ENCODE data around the gene CEACAM19.
A peak's percentile ranks its signal among the peaks of the same experiment; 100 is the strongest.
"Not testable (repeated sequence)": the region's sequence is repeated elsewhere in the genome, so short reads cannot be mapped to it uniquely, and the experiment has no call there.

Gene CEACAM19

DNA sequence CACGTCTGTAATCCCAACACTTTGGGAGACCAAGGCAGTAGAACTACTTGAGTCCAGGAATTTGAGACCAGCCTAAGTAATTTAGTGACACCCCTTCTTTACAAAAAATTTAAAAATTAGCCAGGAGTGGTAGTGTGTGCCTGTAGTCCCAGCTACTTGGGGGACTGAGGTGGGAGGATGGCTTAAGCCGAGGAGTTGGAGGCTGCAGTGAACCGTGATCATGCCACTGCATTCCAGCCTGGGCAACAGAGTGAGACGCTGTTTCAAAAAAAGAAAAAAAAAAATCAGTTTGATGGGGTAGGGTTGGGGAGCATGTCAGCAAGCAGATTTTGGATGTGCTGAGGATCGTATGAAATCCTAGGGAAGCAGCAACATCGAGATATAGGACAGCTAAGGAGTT is 4.2 kb downstream of the CEACAM19 start:
- FAIRE-seq (no peak), DNase-seq (ENCODE audit: insufficient read length, low spot score) (no peak)
- TF ChIP-seq POLR2A (IDR thresholded peaks at IDR 0.05; ENCODE audit: low read depth, low read length) = no peak

DNA sequence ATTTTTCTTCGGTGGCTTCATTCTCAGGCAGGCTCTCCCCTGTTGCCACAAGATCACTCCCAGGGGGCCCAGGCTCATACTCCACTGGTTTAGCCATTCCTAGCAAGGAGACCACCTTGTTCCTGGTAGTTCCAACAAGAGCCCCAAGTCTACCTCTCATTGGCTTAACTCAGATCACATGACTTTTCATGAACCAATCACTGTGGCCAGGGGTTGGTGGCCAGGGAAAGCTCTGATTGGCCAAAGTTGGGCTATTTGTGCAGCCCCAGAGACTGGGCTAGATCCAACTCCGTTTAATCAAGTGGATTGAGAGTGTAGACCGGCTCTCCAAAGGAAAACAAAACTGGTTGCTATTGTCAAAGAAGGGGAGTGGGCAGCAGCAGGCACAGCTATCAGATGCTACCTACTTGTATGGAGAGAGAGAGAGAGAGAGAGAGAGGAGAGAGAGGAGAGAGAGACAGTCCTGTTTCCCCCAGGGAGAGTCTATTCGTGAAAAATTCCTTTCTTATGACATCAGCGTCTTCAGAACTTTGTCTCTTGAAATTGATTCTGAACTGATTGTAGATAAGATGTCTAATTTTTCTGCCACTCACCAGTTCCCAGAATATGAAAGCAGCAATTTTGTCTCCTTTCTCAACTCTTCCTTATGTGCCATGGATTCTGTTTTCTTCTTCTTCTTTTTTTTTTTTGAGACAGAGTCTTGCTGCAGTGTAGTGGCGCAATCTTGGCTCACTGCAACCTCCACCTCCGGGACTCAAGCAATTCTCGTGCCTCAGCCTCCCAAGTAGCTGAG is 5.9 kb downstream of the CEACAM19 start:
- peak; percentile 52 for DNase-seq (ENCODE audit: insufficient read length, low spot score)
- no peak for FAIRE-seq
- no peak for TF ChIP-seq POLR2A (IDR thresholded peaks at IDR 0.05; ENCODE audit: low read depth, low read length)

DNA sequence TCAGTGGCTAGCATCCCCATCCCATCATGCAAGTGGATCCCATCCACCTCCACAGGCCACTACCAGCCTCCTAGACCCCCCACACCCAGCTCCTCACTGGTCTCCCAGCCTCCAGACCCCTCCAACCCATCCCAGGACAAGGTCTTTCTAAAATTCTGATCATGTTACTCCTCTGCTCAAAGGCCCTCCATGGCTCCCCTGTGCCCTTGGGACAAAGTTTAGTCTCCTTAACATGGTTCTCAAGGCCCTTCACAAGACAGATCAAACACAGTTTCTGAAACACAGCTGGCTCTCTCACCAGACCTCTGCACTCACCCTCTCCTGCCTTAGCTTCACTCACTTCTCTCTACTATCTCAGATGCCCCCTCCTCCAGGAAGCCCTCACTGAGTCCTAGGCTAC is 9.3 kb downstream of the CEACAM19 start:
- FAIRE-seq = no peak

DNA sequence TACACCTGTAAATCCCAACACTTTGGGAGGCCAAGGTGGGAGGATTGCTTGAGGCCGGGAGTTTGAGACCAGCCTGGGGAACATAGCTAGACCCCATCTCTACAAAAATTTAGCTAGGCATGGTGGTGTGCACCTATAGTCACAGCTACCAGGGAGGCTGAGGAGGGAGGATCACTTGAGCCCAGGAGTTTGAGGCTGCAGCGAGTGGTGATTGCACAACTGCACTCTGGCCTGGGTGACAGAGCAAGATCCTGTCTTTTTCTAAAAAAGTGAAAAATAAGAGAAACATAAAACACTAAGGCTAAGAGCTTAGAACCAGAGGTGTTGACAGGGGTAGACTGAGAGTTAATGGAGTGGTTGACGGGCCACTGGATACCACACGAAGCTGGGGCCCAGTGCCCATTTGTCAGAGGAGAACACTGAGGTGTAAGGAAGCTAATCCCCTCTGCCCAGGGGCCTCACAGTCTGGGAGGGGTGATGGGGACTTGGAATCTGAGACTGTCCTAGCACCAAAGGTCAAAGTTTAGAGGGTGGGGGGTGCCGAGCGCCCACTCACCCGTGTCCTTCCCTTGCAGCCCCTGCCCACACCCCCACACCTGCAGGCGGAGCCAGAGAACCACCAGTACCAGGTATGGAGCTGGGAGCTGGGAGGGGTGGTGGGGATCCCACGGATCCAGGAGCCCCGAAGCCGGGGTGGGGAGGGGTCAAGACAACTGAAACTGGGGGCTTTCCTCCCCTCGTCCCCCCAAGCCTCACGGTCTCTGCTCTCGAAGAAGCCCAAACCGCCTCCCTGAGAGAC is 10.9 kb downstream of the CEACAM19 start:
- no peak for TF ChIP-seq POLR2A (IDR thresholded peaks at IDR 0.05; ENCODE audit: low read depth, low read length)
- FAIRE-seq = no peak

More for the DNA sequence above, 9.3 kb downstream of the CEACAM19 start:
- DNase-seq (ENCODE audit: insufficient read length, low spot score) = no peak
- no peak for TF ChIP-seq POLR2A (IDR thresholded peaks at IDR 0.05; ENCODE audit: low read depth, low read length)

DNA sequence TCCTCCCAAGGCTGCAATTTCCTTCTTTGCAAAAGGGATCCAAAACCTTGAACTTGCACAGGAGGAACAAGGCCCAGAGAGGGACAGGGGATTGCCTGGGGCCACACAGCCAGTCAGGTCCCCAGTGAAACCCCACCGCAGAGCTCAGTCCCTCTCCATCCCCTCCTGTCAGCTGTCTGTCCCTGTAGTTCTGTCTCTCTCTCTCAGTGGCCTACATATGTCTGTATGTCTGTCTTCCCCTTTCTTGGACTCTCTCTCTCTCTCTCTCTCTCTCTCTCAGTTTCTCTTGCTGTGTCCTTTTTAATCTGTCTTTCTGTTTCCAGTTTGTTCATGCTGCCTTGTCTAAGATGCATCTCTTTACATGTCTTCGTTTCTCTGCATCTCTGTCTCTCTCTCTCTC is 11.5 kb downstream of the CEACAM19 start:
- FAIRE-seq = no peak
- no peak for DNase-seq (ENCODE audit: insufficient read length, low spot score)
- no peak for TF ChIP-seq POLR2A (IDR thresholded peaks at IDR 0.05; ENCODE audit: low read depth, low read length)

More for the DNA sequence above, 10.9 kb downstream of the CEACAM19 start:
- no peak for DNase-seq (ENCODE audit: insufficient read length, low spot score)

DNA sequence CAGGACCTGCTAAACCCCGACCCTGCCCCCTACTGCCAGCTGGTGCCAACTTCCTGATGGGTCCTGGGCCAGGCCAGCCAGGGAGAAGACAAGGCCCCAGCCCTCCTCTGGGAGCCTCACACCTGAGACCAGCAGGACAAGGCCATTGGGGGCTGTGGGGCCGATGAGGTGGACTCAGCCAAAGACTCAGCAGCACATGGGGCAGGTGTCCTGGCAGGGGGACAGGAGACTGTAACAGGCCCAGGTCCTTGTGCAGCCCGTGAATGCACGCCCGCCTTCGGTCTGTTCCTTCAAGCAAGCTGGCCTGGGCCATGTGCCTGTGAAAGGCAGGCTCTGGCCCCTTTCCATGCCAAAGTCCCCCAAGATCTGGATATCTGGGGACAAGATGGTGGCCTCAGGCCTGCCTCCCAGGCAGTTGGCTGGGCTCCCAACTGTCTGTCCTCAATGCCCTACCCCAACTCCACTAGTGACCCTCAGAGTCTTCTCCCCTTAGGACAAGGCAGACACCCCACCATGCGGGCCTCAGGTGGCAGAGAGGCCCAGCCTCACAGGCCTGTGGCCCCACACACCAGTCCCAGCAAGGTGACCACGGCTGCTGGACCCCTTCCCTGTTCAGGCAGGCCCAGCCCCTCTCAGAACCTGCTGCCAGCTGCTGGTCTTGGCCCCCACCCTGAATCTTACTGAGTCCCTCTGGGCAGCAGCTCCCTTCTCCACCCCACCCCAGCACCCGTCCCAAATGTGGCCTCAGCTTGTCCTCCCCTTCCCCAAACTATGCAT is 12.3 kb downstream of the CEACAM19 start:
- FAIRE-seq (no peak), DNase-seq (ENCODE audit: insufficient read length, low spot score) (no peak)
- no peak for TF ChIP-seq POLR2A (IDR thresholded peaks at IDR 0.05; ENCODE audit: low read depth, low read length)

DNA sequence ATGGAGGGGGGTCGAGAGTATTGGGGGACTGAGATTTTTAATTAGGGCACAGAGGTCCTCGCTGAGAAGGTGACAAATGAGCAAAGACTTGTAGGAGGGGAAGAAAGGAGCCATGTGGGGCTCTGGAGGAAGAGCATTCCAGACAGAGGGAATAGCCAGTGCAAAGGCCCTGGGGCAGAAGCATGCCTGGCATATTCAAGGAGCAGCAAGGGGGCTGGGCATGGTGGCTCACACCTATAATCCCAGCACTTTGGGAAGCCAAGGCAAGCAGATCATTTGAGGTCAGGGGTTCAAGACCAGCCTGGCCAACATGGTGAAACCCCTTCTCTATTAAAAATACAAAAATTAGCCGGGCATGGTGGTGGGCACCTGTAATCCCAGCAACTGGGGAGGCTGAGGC is 13.1 kb downstream of the CEACAM19 start:
- FAIRE-seq; DNase-seq (ENCODE audit: insufficient read length, low spot score): not testable (repeated sequence)

DNA sequence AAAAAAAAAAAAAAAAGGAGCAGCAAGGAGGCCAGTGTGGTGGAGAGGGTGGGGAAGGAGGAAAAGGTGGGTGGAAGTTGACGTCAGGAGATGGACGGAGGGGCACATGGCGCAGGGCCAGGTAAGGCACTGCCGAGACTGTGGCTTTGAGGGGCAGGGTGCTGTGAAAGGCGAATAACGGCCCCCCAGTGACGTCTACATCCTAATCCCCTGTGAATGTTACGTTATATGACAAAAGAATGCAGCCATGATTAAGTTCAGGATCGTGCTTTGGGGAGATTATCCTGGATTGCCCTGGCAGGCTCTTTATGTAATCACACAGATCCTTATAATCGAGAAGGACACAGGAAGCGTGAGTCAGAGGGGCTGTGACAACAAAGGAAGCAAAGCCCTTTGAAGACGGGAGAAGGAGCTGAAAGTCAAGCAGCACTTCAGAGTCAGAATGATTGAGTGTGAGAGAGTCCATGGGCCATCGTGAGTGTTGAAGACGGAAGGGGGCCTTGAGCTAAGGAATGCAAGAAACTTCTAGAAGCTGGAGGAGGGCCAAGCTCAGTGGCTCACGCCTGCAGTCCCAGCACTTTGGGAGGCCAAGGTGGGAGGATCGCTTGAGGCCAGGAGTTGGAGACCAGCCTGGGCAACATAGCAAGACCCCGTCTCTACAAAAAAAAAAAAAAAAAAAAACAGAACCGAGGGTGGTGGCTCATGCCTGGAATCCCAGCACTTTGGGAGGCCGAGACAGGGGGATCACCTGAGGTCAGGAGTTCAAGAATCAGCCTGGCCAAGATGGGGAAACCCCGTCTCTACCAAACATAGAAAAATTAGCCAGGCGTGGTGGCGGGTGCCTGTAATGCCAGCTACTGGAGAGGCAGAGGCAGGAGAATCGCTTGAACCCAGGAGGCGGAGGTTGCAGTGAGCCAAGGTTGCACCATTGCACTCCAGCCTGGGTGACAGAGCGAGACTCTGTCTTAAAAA is 13.9 kb downstream of the CEACAM19 start:
- FAIRE-seq (peak; percentile 71), DNase-seq (ENCODE audit: insufficient read length, low spot score) (peak; percentile 73)
- TF ChIP-seq POLR2A (IDR thresholded peaks at IDR 0.05; ENCODE audit: low read depth, low read length) = no peak

DNA sequence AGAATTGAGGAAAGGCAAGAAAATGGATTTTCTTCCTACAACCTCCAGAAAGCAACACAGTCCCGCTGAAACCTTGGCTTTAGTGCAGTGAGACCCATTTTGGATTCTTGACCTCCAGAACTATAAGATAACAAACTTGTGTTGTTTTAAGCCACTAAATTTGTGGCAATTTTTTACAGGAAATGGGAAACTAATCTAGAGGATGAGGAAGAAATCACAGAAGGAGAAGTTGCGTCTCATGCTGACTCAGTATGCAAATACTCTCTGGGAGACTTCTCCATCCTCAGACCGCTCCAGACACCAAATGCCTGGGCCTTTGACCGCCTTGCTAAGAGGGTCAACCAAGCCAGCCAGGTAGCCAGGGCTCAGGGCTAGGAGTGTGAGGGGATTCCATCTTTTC is 14.6 kb downstream of the CEACAM19 start:
- no peak for DNase-seq (ENCODE audit: insufficient read length, low spot score)

DNA sequence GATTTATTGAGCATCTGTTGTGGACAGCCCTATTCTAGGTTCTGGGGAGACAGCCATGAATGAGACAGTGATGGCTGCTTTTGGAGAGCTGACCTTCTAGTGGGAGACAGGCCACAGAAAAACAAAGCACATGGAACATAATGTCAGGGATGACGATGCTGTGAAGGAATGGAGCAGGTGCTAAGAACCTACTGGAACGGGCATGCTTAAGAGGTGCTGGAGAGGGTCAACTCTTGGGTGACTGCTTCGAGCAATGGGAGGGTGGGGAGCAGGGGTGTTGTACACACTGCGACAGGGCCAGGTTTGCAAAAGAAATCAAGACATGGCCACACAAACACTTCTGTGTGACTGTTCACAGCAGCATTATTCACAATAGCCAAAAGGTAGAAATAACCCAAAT is 15.6 kb downstream of the CEACAM19 start:
- TF ChIP-seq POLR2A (IDR thresholded peaks at IDR 0.05; ENCODE audit: low read depth, low read length) = no peak

More for the DNA sequence above, 14.6 kb downstream of the CEACAM19 start:
- FAIRE-seq = no peak
- no peak for TF ChIP-seq POLR2A (IDR thresholded peaks at IDR 0.05; ENCODE audit: low read depth, low read length)

DNA sequence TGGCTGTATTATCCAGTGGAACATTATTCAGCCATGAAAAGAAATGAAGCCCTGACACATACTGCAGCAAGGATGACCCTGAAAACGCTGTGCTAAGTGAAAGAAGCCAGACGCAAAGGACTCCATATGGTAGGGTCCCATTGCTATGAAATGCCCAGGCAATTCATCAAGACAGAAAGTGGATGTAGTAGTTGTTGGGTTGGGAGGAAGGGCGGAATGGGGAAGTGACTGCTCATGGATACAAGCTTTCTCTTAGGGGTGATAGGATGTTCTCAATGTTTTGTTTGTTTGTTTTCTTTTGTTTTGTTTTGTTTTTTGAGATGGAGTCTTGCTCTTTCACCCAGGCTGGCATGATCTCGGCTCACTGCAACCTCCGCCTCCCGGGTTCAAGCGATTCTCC is 16.6 kb downstream of the CEACAM19 start:
- TF ChIP-seq POLR2A (IDR thresholded peaks at IDR 0.05; ENCODE audit: low read depth, low read length) = no peak
- DNase-seq (ENCODE audit: insufficient read length, low spot score) (no peak), FAIRE-seq (no peak)

More for the DNA sequence above, 15.6 kb downstream of the CEACAM19 start:
- FAIRE-seq (no peak), DNase-seq (ENCODE audit: insufficient read length, low spot score) (no peak)

DNA sequence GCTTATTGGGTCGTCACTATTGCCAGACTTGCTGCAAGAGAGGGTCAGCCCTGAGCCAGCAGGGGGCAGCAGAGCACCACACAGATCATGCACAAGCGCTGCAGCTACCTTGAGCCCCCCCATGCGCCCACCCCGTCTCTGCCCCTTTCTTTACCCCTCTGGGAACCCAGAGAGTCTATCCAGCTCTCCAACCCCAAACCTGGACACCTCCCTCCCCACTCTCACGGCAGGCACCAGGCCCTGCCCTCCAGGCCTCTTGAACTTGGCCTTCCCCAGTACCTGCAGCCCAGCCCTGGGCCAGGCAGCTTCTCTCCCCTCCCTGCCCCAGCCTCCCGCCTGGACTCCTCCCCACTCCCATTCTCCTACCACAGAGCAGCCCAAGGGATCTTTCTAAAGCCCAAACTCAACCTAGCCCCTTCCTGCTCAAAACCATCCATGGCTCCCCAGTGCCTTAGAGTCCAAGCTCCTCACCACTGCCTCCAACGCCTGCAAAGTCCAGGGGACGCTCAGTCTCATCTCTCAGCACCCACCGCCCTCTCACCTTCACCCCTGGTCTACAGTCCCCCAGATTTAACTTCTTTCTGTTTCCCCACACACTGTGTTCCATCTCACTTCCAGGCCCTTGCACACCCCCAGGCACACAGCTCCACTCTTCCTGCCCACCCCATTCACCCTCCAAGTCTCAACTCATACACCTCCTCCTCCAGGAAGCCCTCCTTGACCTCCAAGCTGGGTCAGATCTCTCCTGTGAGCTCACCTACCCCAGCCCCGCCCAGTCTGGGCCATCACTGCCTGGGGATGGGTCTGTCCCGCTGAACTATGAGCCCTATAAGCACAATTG is 18.2 kb downstream of the CEACAM19 start:
- TF ChIP-seq POLR2A (IDR thresholded peaks at IDR 0.05; ENCODE audit: low read depth, low read length) = no peak
- DNase-seq (ENCODE audit: insufficient read length, low spot score) = peak; percentile 46
- FAIRE-seq = no peak
